Measurements from ENCODE around the gene C15orf61. TPM values are rescaled to one million over a fixed set of nuclear protein-coding genes. Genes with fewer than 3 reads are reported as not detected.

The C15orf61 gene
- polyA plus RNA-seq, 2 of the 4 experiments (the other 2 are of a cell fraction): 3.6 to 5.9 TPM

DNA sequence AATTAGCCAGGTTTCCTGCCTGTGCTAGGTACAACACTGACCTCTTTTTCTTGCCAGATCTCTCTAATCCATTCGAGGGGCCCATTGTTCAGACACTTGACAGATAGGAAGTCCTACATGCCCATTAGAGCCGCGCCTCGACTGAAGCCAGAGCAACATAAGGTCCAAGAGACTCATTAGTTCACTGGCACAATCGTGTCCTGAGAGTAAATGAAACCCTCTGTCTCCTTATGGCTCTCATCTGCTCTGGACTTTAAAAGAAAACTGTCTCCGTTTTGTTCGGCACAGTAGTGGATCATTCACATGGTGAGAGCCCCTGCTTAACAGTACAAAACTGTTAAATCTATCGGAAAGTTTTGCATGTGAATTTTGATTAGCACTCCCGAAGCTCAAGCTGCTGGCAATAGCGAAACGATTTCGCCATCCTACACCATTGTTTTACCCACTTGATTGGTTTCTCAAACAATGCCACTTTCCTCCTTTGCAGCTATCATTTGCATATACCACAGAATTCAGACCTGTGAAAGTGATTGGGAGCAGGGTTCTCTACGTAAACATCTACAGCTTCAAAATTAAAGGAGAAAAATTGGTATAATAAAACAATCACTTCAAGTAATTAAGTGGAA is 19.0 kb upstream of the C15orf61 start:
- WGBS (ENCODE audit: missing lambda C conversion rate): 76% methylated on average over 13 of the region's 13 CpGs
- ChIA-PET CTCF (interaction anchor here (0.6 to 4.9 kb wide), 13 partner anchors 10 to 599 kb away, joined by 3 to 30 read pairs (median 3); no protein-coding TSS in a partner anchor), POLR2A (no interaction called here)
- TF ChIP-seq POLR2AphosphoS2 (conservative IDR thresholded peaks at IDR 0.05; ENCODE audit: low read length) (no peak), MYC (IDR thresholded peaks at IDR 0.05; ENCODE audit: borderline replicate concordance, low read length) (no peak)
- ATAC-seq (no peak), DNase-seq (ENCODE audit: low read depth in 1 of 2, low spot score in 1 of 2) (no peak), FAIRE-seq (no peak)
- Histone ChIP-seq H3K27ac (no peak overlapping the region), H3K4me1 (no peaks in the 10 kb centered on the region), H3K9me3 (no peaks in the 10 kb centered on the region), H3K4me2 (no peak overlapping the region), H3K4me3 (no peak overlapping the region)

DNA sequence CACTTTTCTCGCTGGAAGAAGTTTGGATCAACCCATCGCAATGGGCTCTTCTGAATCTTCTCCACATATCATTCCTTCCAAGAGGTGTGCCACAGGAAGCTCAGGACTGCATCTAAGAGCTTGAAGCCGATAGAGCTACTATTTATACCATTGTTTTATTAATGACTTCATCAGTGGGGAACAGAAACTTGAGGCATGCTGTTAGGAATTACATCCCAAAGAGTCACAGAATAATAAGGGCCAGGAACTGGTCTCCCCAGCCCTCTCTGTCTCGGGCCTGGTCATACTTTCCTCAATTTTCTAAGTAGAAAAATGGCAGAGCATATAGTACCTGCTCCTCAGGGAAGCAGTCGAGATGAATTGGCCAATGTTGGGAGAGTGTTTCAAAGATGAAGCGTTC is 16.9 kb upstream of the C15orf61 start:
- DNase-seq (ENCODE audit: low read depth in 1 of 2, low spot score in 1 of 2): no peak
- no peak overlapping the region for H3K27ac ChIP-seq
- H3K9me3 ChIP-seq: no peaks in the 10 kb centered on the region
- POLR2A ChIA-PET: no interaction called here
- CTCF ChIA-PET: interaction anchor here (0.8 to 4.9 kb wide), 4 partner anchors 13 to 333 kb away, joined by 3 to 30 read pairs (median 10); no protein-coding TSS in a partner anchor
- FAIRE-seq: no peak
- TF ChIP-seq ZSCAN20 (CRISPR knock-in tag; IDR thresholded peaks at IDR 0.05) (no peak), EP300 (IDR thresholded peaks at IDR 0.05) (no peak), RCOR1 (IDR thresholded peaks at IDR 0.05; ENCODE audit: low read depth, low read length) (no peak), POLR2A (IDR thresholded peaks at IDR 0.05; ENCODE audit: low read length) (no peak)
- TF ChIP-seq, protein P1, sequence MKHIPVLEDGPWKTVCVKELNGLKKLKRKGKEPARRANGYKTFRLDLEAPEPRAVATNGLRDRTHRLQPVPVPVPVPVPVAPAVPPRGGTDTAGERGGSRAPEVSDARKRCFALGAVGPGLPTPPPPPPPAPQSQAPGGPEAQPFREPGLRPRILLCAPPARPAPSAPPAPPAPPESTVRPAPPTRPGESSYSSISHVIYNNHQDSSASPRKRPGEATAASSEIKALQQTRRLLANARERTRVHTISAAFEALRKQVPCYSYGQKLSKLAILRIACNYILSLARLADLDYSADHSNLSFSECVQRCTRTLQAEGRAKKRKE (CRISPR knock-in tag; IDR thresholded peaks at IDR 0.05; ENCODE audit: low read depth): no peak
- ATAC-seq: no peak
- no peaks in the 10 kb centered on the region for H3K4me1 ChIP-seq
- H3K4me2 ChIP-seq: no peak overlapping the region
- WGBS (ENCODE audit: missing lambda C conversion rate): 86% methylated on average over 6 of the region's 6 CpGs
- H3K4me3 ChIP-seq: no peak overlapping the region

DNA sequence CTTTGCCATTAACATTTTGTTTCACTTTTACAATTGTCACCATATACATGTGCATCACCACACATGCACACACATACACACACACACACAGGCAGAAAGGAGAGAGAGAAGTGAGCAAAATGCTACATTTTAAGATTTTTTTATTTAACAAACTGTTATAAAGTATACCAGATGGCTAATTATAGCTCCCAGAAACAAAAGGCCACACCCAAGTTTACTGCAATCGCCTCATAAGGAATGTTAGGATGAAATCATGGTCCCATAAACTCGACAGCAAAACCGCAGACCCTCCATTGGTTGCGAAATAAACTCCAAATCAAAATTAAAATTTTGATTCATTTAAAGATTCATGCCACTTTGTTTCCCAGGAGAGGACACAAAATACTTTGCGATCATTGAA is 16.1 kb upstream of the C15orf61 start:
- H3K4me2 ChIP-seq: no peak overlapping the region
- 90% methylated on average over 5 of the region's 5 CpGs for WGBS (ENCODE audit: missing lambda C conversion rate)
- ChIA-PET CTCF (interaction anchor here (1.0 to 4.9 kb wide), 2 partner anchors 10 to 332 kb away, joined by 3 to 30 read pairs; no protein-coding TSS in a partner anchor), POLR2A (no interaction called here)
- H3K4me3 ChIP-seq: no peak overlapping the region
- ATAC-seq (no peak), FAIRE-seq (no peak), DNase-seq (ENCODE audit: low read depth in 1 of 2, low spot score in 1 of 2) (no peak)
- no peak overlapping the region for H3K27ac ChIP-seq
- H3K4me1 ChIP-seq: no peaks in the 10 kb centered on the region
- TF ChIP-seq HEYL (CRISPR knock-in tag; IDR thresholded peaks at IDR 0.05): no peak
- peak; percentile 6 to 18; a peak in 1 of 4 replicates for TF ChIP-seq CEBPB (IDR thresholded peaks at IDR 0.05)
- no peaks in the 10 kb centered on the region for H3K9me3 ChIP-seq

DNA sequence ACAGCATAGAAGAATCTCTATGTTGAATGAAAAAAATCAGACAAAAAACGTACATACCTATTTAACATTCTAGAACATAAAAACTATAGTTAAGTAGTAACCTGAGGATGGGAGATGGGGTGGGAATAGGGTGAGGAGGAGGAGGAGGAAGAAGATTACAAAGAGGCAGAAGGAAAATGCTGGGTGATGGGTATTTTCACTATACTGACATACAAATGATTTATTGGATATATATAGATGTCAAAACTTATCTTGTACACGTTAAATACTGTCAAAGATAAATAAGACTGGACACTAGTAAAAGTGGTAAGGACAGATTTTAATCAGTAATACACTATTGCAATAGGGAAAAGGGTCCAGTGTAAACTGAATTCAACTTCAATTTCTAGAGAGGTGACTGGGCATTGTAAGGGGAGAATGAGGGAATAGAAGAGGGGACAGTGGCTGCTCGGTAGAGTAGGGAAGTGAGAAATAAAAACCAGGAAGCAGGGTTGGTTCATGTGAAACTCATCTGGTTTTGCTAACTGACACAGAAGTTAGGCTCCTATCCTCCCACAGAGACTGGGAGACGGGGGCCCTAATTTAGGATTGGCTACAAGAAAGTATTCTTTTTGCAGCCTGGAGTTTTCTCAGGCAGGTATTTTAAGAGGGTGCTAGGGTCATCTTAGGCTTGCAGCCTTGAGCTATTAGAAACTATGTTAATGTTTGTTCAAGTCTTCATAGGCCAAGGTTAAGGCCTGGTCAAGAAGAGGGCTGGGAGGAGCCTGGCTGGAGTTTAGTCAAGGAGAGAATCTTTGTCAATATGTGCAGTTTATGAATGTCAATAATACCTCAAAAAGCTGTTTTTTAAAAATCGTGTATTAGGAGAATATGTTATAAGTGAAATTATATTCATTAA is 15.0 kb upstream of the C15orf61 start:
- FAIRE-seq: no peak
- Histone ChIP-seq H3K9me3 (no peaks in the 10 kb centered on the region), H3K4me3 (no peak overlapping the region), H3K4me1 (peaks cover 4% of the 10 kb centered on the region; the same call in 2 of the 3 replicates), H3K27ac (no peak overlapping the region), H3K4me2 (no peak overlapping the region)
- POLR2A ChIA-PET: no interaction called here
- DNase-seq (ENCODE audit: low read depth in 1 of 2, low spot score in 1 of 2): no peak
- ATAC-seq: no peak
- CTCF ChIA-PET: interaction anchor here (1.1 to 2.2 kb wide), 4 partner anchors 12 to 326 kb away, joined by 4 to 6 read pairs (median 4); no protein-coding TSS in a partner anchor
- TF ChIP-seq GATA3 (IDR thresholded peaks at IDR 0.05; ENCODE audit: borderline replicate concordance): no peak
- WGBS (ENCODE audit: missing lambda C conversion rate): 62% methylated on average over 5 of the region's 5 CpGs

DNA sequence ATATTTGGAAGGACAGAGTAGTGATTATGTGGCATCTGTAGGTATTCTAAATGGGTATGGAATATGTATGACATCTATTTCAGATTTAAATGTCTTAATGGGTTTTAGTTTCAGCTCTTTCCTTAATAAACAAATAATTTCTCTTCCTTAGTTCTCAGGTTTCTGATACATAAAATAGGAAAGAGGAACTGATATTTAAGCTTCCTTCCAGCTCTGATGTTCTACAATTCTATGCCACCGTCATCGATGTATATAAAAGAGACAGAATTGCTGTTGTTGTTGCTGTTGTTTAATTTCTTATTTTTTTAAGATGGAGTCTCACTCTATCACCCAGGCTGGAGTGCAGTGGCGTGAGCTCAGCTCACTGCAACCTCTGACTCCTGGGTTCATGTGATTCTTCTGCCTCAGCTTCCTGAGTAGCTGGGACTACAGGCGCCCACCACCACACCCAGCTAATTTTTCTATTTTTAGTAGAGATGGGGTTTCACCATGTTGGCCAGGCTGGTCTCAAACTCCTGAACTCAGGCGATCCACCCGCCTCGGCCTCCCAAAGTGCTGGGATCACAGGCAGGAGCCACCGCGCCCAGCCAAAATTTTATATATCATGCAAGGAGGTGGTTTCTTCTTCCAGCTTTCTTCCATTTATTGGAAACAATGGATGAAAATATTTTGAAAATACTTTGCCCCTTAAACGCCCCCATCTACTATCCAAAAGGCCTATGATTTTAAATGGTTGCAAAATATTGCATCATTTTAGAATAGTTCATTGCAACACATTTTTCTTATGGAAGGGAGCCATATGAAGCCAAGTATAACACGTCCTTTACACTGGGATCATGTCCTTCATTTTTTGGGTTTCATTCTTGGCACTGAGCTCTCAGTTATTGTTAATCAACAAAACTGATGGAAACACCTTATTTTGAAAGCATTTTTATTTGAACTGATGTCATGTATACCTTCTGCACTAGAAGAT is 13.9 kb upstream of the C15orf61 start:
- H3K9me3 ChIP-seq: no peaks in the 10 kb centered on the region
- no peak overlapping the region for H3K4me3 ChIP-seq
- peak; percentile 57 to 64 for TF ChIP-seq CEBPB (IDR thresholded peaks at IDR 0.05)
- TF ChIP-seq FOSB (CRISPR knock-in tag; IDR thresholded peaks at IDR 0.05): no peak
- H3K4me1 ChIP-seq: peaks cover 11% of the 10 kb centered on the region; the same call in 2 of the 3 replicates
- no peak overlapping the region for H3K4me2 ChIP-seq
- ChIA-PET CTCF (interaction anchor here (1.1 to 2.2 kb wide), 6 partner anchors 13 to 325 kb away, joined by 3 to 6 read pairs (median 4); no protein-coding TSS in a partner anchor), POLR2A (no interaction called here)
- DNase-seq (ENCODE audit: low read depth in 1 of 2, low spot score in 1 of 2) (no peak), FAIRE-seq (no peak), ATAC-seq (no peak)
- no peak overlapping the region; a peak in 1 of 6 replicates for H3K27ac ChIP-seq
- WGBS (ENCODE audit: missing lambda C conversion rate): 87% methylated on average over 11 of the region's 11 CpGs
